OCI-LY3 (cell line): ENCODE results near the gene KAZN.

Source experiments
- H2AFZ ChIP-seq: fragments of 200-600, 300-600 bp; shearing (Covaris generic); 2 replicates; pipeline ENCODE4 v1.6.0; 2014; ENCODE audit warnings: antibody characterized with exemption, low read depth, low read length
- H3K27ac ChIP-seq: fragments of 200-600, 300-600 bp; sonication (generic); 2 replicates; pipeline ENCODE4 v1.5.1; 2014; ENCODE audit warnings: mild to moderate bottlenecking, low read length, moderate library complexity, mixed read lengths
- H3K27me3 ChIP-seq: fragments of 200-600, 300-600 bp; sonication (generic); 2 replicates; pipeline ENCODE4 v1.6.1; 2014; ENCODE audit warnings: low read depth, low read length, mixed read lengths
- H3K36me3 ChIP-seq: fragments of 200-600, 300-600 bp; sonication (generic); replicated peaks from 2 replicates; pipeline ENCODE3; 2014; ENCODE audit warnings: low read depth, low read length, mixed read lengths
- H3K4me1 ChIP-seq: fragments of 300-600, 200-600 bp; sonication (generic); 2 replicates; pipeline ENCODE4 v1.6.1; 2014; ENCODE audit warnings: low read length, mixed read lengths
- H3K4me2 ChIP-seq: fragments of 200-600, 300-600 bp; sonication (generic); 2 replicates; pipeline ENCODE4 v1.6.1; 2014; ENCODE audit warnings: low read length, mixed read lengths
- H3K4me3 ChIP-seq: fragments of 300-600, 200-600 bp; sonication (generic); 2 replicates; pipeline ENCODE4 v1.5.1; 2014; ENCODE audit warnings: antibody characterized with exemption, mild to moderate bottlenecking, low read length, moderate library complexity
- H3K79me2 ChIP-seq: fragments of 300-600, 200-600 bp; shearing (Covaris generic); 2 replicates; pipeline ENCODE4 v1.6.1; 2014; ENCODE audit warnings: mild to moderate bottlenecking, low read length, mixed read lengths
- H3K9ac ChIP-seq: fragments of 300-600, 200-600 bp; shearing (Covaris generic); 2 replicates; pipeline ENCODE4 v1.6.0; 2014; ENCODE audit warnings: mild to moderate bottlenecking, low read length, moderate library complexity
- H3K9me3 ChIP-seq: fragments of 200-600, 300-600 bp; shearing (Covaris generic); 2 replicates; pipeline ENCODE4 v1.6.1; 2014; ENCODE audit warnings: low read length, mixed read lengths; ENCODE audit not compliant: insufficient read depth
- H4K20me1 ChIP-seq: fragments of 200-600, 300-600 bp; sonication (generic); 2 replicates; pipeline ENCODE4 v1.6.1; 2016; ENCODE audit warnings: low read length, mixed read lengths; ENCODE audit not compliant: insufficient read depth
- EZH2phosphoT487 ChIP-seq: fragments of 200-600 bp; shearing (Covaris generic); IDR thresholded peaks from 2 replicates; pipeline ENCODE4 v1.6.1; 2018; ENCODE audit warnings: antibody characterized with exemption, mixed run types, low read depth
- TF ChIP-seq, protein P1 (sequence below): fragments of 200-600, 300-600 bp; sonication (generic); IDR thresholded peaks from 2 replicates; pipeline ENCODE4 v1.5.1; 2014; ENCODE audit warnings: antibody characterized with exemption, low read length, low read depth

KAZN gene

DNA sequence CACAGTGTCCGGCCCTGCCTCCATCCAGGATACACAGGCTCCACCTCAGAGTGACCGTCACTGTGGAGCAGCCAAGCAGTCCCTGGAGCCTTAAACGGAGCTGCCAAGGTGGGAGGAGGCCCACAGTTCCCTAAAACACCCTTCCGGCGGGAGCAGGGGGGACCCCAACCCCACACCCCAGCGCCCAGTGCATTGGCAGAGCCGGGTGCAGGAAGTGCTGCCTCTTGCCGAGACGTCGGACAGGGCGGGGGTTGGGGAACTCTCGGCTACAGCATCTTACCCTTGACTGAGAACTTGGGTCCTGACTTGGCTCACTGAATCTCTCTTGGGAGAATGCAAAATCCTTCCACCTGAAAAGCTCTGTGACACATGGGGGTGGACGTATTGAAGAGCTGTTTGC, 516.4 kb downstream of the KAZN start:
- Histone ChIP-seq H3K9me3 (no peaks in the 10 kb centered on the region), H3K4me3 (no peak overlapping the region), H3K4me2 (no peak overlapping the region), H3K9ac (no peak overlapping the region), H4K20me1 (no peaks in the 10 kb centered on the region), H3K27me3 (no peaks in the 10 kb centered on the region), H2AFZ (no peak overlapping the region), H3K4me1 (peaks cover 8% of the 10 kb centered on the region), H3K79me2 (no peaks in the 10 kb centered on the region), H3K36me3 (no peaks in the 10 kb centered on the region), H3K27ac (no peak overlapping the region)
- TF ChIP-seq EZH2phosphoT487 = no peak
- TF ChIP-seq, protein P1, sequence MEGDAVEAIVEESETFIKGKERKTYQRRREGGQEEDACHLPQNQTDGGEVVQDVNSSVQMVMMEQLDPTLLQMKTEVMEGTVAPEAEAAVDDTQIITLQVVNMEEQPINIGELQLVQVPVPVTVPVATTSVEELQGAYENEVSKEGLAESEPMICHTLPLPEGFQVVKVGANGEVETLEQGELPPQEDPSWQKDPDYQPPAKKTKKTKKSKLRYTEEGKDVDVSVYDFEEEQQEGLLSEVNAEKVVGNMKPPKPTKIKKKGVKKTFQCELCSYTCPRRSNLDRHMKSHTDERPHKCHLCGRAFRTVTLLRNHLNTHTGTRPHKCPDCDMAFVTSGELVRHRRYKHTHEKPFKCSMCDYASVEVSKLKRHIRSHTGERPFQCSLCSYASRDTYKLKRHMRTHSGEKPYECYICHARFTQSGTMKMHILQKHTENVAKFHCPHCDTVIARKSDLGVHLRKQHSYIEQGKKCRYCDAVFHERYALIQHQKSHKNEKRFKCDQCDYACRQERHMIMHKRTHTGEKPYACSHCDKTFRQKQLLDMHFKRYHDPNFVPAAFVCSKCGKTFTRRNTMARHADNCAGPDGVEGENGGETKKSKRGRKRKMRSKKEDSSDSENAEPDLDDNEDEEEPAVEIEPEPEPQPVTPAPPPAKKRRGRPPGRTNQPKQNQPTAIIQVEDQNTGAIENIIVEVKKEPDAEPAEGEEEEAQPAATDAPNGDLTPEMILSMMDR = no peak

DNA sequence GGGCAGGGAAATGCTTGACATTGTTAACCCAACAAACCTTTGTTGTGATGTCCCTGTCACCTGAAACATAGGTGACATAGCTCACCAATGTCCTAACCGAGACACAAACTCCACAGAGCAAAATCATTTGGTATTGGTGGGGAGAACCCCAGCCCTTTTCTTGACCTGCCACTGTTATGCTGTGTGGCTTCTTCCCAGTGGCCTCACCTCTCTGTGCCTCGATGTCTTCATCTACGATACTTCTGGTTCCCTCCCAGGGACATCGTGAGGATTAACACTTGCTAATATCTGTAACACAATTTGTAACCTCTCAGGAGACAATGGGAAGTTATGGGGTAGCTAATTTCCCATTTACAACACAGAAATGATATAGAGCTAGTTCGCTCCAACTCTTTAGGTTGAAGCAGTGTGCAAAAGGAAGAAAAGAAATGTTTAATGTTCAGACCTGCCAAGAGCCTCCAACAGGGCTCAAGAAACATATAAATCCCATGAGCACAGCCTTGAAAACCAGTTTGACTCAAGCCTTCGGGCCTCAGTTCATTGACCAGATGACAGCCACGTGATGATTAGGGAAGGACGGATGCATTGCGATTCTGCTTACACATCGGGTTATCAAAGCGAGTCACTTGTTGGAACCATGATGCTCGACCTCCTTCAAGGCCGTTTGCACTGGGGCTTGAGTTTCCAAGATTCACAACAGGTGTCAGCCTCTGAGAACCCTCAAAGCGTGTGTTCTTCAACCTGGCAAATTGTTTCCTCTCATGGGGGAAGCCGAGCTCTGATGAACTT, 517.3 kb downstream of the KAZN start:
- Histone ChIP-seq H3K4me1 (peaks cover 8% of the 10 kb centered on the region), H3K79me2 (no peaks in the 10 kb centered on the region), H3K9ac (no peak overlapping the region), H2AFZ (no peak overlapping the region), H3K27ac (no peak overlapping the region), H3K27me3 (no peaks in the 10 kb centered on the region), H3K36me3 (no peaks in the 10 kb centered on the region), H3K4me3 (no peak overlapping the region), H3K9me3 (no peaks in the 10 kb centered on the region), H4K20me1 (no peaks in the 10 kb centered on the region), H3K4me2 (no peak overlapping the region)
- TF ChIP-seq, protein P1 = no peak
- TF ChIP-seq EZH2phosphoT487 = no peak

DNA sequence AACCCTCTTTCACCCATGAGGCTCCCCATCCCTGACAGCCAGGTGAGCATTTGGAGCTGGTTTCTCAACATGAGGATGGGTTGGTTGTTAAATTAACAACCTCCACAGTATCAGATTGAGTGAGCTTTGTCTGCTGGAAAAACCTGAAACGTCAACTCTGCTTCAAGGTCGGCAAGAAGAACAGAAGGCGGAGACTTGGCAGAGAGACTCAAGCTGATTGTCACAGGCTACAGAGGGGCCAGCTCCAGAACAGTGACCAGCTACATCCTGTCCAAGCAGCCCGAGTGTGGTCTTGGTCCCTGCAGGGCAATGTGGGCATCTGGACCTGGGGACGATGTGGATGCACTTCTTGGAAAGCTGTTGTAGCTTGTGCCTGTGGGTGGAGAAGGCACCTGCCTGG, 518.5 kb downstream of the KAZN start:
- Histone ChIP-seq H4K20me1 (no peaks in the 10 kb centered on the region), H3K4me1 (peaks cover 4% of the 10 kb centered on the region), H3K27me3 (no peaks in the 10 kb centered on the region), H2AFZ (no peak overlapping the region), H3K4me3 (no peak overlapping the region), H3K4me2 (no peak overlapping the region), H3K36me3 (no peaks in the 10 kb centered on the region), H3K9ac (no peak overlapping the region), H3K27ac (no peak overlapping the region), H3K9me3 (no peaks in the 10 kb centered on the region), H3K79me2 (no peaks in the 10 kb centered on the region)
- TF ChIP-seq, protein P1 = no peak
- TF ChIP-seq EZH2phosphoT487 = no peak

DNA sequence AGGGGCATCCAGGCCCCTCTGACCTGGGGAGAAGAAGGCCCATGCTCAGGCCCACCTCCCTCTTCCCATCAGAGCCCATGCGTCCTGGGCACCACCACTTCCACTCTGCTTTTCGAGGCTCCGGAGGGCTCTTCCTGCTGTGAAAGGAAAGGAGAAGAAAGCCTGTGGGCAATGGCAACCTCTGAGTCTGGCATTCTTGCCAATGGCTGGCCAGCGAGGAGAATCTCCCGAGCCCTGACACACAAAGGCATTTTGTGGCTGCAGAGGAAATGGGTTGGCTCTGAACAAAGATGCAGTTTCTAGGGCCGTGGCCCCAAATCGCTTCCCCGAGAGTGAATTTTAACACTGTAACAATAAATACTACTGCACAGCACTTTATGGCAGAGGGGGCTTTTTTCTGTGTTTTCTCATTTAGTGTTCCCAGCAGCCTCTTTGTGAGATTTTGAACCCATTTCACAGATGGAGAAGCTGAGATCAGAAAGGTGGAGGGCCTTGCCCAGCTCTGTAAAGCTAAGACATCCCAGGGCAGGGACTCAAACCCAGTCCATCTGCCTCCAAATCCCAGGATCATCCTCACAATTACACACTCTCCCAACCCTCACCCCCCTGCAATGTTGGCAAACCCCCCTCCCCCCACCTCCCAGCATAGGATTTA, 519.3 kb downstream of the KAZN start:
- no peak overlapping the region for H3K4me2 ChIP-seq

More for the DNA sequence above, 519.3 kb downstream of the KAZN start:
- Histone ChIP-seq H3K79me2 (no peaks in the 10 kb centered on the region), H3K27me3 (no peaks in the 10 kb centered on the region), H3K36me3 (no peaks in the 10 kb centered on the region), H3K4me3 (no peak overlapping the region), H3K9ac (no peak overlapping the region), H2AFZ (no peak overlapping the region), H3K4me1 (no peaks in the 10 kb centered on the region), H3K27ac (no peak overlapping the region), H4K20me1 (no peaks in the 10 kb centered on the region), H3K9me3 (no peaks in the 10 kb centered on the region)
- TF ChIP-seq, protein P1 = no peak
- no peak for TF ChIP-seq EZH2phosphoT487
